GM12878 (cell line): ENCODE data around the gene DOCK9. TPM values are rescaled to one million over a fixed set of nuclear protein-coding genes. Genes with fewer than 3 reads are reported as not detected.

ENCODE experiments used
- ATAC-seq: fragments of 200-7000 bp; cut with Tn5 transposase; 3 replicates; pipeline ENCODE4 v1.9.1; 2020; ENCODE audit warnings: mild to moderate bottlenecking, moderate library complexity
- BruUV-seq: library from RNA; stranded (reverse); fragments of 400-500 nt; replicated peaks from 2 replicates; lab custom pipeline; 2021; lab: Mats Ljungman, UMichigan
- CTCF ChIA-PET: fragments of 300-600 bp; sonication (Branson Sonifier 250); formaldehyde crosslinking; extraction: SDS; loops from one replicate; lab custom pipeline; 2021; ENCODE audit warnings: inconsistent platforms; lab: Yijun Ruan, JAX
- POLR2A ChIA-PET: fragments of 350-600 bp; formaldehyde crosslinking; extraction: SDS; loops from one replicate; lab custom pipeline; 2021; ENCODE audit warnings: inconsistent platforms; lab: Charles Lee
- RAD21 ChIA-PET: fragments of 300-600 bp; sonication (Branson Sonifier 250); formaldehyde crosslinking; loops from one replicate; lab custom pipeline; 2023; ENCODE audit warnings: antibody characterized with exemption; ENCODE audit not compliant: unreplicated experiment; lab: Charles Lee
- SMC1A ChIA-PET: fragments of 300-600 bp; sonication (Branson Sonifier 250); formaldehyde crosslinking; loops from one replicate; lab custom pipeline; 2023; ENCODE audit not compliant: unreplicated experiment, uncharacterized antibody; lab: Charles Lee
- DNase-seq: peaks from one replicate; pipeline ENCODE4 v3.0.0-alpha.2; 2011; ENCODE audit warnings: low read depth, low spot score
- FAIRE-seq: peaks from 3 replicates; lab custom pipeline; 2011; peaks lifted over from hg19 to GRCh38; lab: Jason Lieb, UNC
- H2AFZ ChIP-seq: 2 replicates; pipeline ENCODE4 v1.6.0; 2011; ENCODE audit warnings: low read depth, low read length, control low read depth; ENCODE audit not compliant: control insufficient read depth
- H3K27ac ChIP-seq: 2 replicates; pipeline ENCODE4 v1.5.1; 2011; ENCODE audit warnings: control low read depth; ENCODE audit not compliant: control insufficient read depth, insufficient read depth
- H3K27me3 ChIP-seq, 2 experiments: replicated peaks in 1 of 2; 2 replicates each; pipeline versions ENCODE4 v1.6.0 to v1.6.1; 2011; ENCODE audit warnings: low read length in 1 of 2; ENCODE audit not compliant: control insufficient read depth in 2 of 2, insufficient read depth in 2 of 2
- H3K36me3 ChIP-seq, 2 experiments: 2 replicates each; pipeline ENCODE4 v1.5.1; 2011; ENCODE audit warnings: low read length in 1 of 2; ENCODE audit not compliant: control insufficient read depth in 2 of 2, insufficient read depth in 2 of 2
- H3K4me1 ChIP-seq: 2 replicates; pipeline ENCODE4 v1.6.1; 2011; ENCODE audit warnings: mild to moderate bottlenecking, low read length, moderate library complexity, mixed read lengths; ENCODE audit not compliant: control insufficient read depth, insufficient read depth
- H3K4me2 ChIP-seq: 2 replicates; pipeline ENCODE4 v1.6.0; 2011; ENCODE audit warnings: control low read depth; ENCODE audit not compliant: control insufficient read depth, insufficient read depth
- H3K4me3 ChIP-seq: fragments of 200-600 bp; sonication (generic); 2 replicates; pipeline ENCODE4 v1.5.1; 2016
- H3K79me2 ChIP-seq: 2 replicates; pipeline ENCODE4 v1.6.0; 2011; ENCODE audit warnings: low read length; ENCODE audit not compliant: control insufficient read depth, insufficient read depth
- H3K9ac ChIP-seq: 2 replicates; pipeline ENCODE4 v1.8.0; 2011; ENCODE audit warnings: low read length, control low read depth, mixed read lengths; ENCODE audit not compliant: control insufficient read depth, insufficient read depth
- H3K9me3 ChIP-seq: replicated peaks from 3 replicates; pipeline ENCODE4 v1.5.1; 2011; ENCODE audit warnings: mild to moderate bottlenecking, low read length; ENCODE audit not compliant: control insufficient read depth, insufficient read depth
- H4K20me1 ChIP-seq: 2 replicates; pipeline ENCODE4 v1.6.0; 2011; ENCODE audit not compliant: control insufficient read depth, insufficient read depth
- EED ChIP-seq: sonication (generic); IDR thresholded peaks from 2 replicates; pipeline ENCODE4 v1.6.1; 2016; ENCODE audit warnings: antibody characterized with exemption, low read depth
- MLLT1 ChIP-seq: fragments of 450-650 bp; IDR thresholded peaks from 2 replicates; pipeline ENCODE4 v1.6.1; 2016; ENCODE audit warnings: mild to moderate bottlenecking
- MTA3 ChIP-seq: IDR thresholded peaks from 2 replicates; pipeline ENCODE4 v1.6.1; 2012; ENCODE audit warnings: low read length, inconsistent platforms, borderline replicate concordance
- RBBP5 ChIP-seq: fragments of 200-600 bp; sonication (generic); conservative IDR thresholded peaks from 2 replicates; pipeline ENCODE4 v1.6.1; 2016
- SIN3A ChIP-seq: IDR thresholded peaks from 2 replicates; pipeline ENCODE4 v1.6.1; 2012; ENCODE audit warnings: low read depth, low read length, improper control_type of control experiment
- ZBTB4 ChIP-seq: fragments of 450-650 bp; formaldehyde crosslinking; IDR thresholded peaks from 2 replicates; pipeline ENCODE4 v1.4.0; 2022; ENCODE audit warnings: mild to moderate bottlenecking, moderate library complexity
- ZNF217 ChIP-seq: fragments of 450-650 bp; IDR thresholded peaks from 2 replicates; pipeline ENCODE4 v1.6.1; 2017; ENCODE audit warnings: antibody characterized with exemption, mild to moderate bottlenecking
- ZNF274 ChIP-seq: IDR thresholded peaks from one replicate; pipeline ENCODE4 v1.8.0; 2011; ENCODE audit not compliant: insufficient read length, insufficient read depth
- whole genome bisulfite sequencing: methylation state at CpG from one replicate; pipeline ENCODE4 v1.1.6; 2016; ENCODE audit warnings: low lambda C conversion rate; ENCODE audit not compliant: insufficient replicate concordance, insufficient coverage; ENCODE audit errors: missing lambda C conversion rate; 5-methylcytosine and 5-hydroxymethylcytosine counted together
- in situ Hi-C: fragments of 300-500 bp; cut with MboI; formaldehyde crosslinking; loops from 9 replicates; pipeline ENCODE4 v1.14.3; 2018; ENCODE audit warnings: mixed read lengths
- intact Hi-C: fragments of 100-400 bp; cut with micrococcal nuclease; formaldehyde crosslinking; loops from one replicate; pipeline ENCODE4 v1.14.2; 2022; ENCODE audit not compliant: unreplicated experiment
- polyA plus RNA-seq, 11 experiments: library from polyadenylated mRNA; depleted of rRNA in 4 of 11; unstranded in 6 of 11; stranded (reverse) in 5 of 11; fragments of >200 nt; fragmentation: Nextera tagmentation in 4 of 11; fragmentation: Illumina TruSeq in 1 of 11; extraction: Ambion mirVana in 4 of 11; extraction: Trizol in 1 of 11; gene quantifications; 1 replicate in 1 of 11; 2 replicates in 10 of 11; pipeline versions ENCODE4 v1.2.1 to v1.2.3, GENCODE V29; 2011 to 2016; ENCODE audit warnings: inconsistent platforms in 2 of 11, missing spikeins in 2 of 11, low read depth in 1 of 11
- total RNA-seq, 4 experiments: library from RNA; depleted of rRNA in 3 of 4; stranded (reverse); fragments of >200 nt in 3 of 4; fragmentation: Illumina TruSeq in 1 of 4; extraction: Trizol in 1 of 4; gene quantifications; 2 replicates each; pipeline versions ENCODE4 v1.2.1 to v1.2.3, GENCODE V29; 2013 to 2021
- TF ChIP-seq, protein P1 (sequence below): IDR thresholded peaks from 2 replicates; pipeline ENCODE4 v1.6.1; 2011; ENCODE audit warnings: low read depth, mild to moderate bottlenecking, low read length, moderate library complexity, borderline replicate concordance; ENCODE audit errors: extremely low read depth

Gene DOCK9
- total and polyA plus RNA-seq, 10 of the 15 experiments (the other 5 are each of a cell fraction or from before 2014, with no cell fraction given), result 0.09 to 2.9 (median 0.74) TPM

DNA sequence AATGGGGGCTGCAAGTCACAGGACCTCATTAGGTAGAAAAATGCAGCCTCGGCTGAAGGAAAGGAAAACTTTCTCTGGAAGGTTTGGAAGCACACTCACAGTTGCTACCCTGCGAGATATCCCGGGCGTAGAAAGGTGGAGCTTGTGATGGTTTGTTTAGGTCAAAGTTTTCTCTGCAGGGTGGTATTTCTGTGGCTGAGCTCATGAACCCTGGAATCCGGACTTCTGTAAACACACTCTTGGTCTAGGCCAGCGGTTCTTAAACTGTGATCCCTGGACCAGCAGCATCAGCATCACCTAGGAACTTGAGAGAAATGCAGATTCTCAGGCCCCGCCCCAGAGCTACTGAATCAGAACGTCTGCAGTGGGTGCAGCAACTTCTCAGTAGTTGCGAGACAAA lies 222.1 kb downstream of the DOCK9 start:
- WGBS, result 39% methylated on average over 9 of the region's 9 CpGs

More for the DNA sequence above, 222.1 kb downstream of the DOCK9 start:
- CTCF ChIA-PET, result no interaction called here
- TF ChIP-seq, protein P1, sequence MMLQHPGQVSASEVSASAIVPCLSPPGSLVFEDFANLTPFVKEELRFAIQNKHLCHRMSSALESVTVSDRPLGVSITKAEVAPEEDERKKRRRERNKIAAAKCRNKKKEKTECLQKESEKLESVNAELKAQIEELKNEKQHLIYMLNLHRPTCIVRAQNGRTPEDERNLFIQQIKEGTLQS, result no peak
- TF ChIP-seq SIN3A, result no peak
- TF ChIP-seq MTA3, result no peak
- no peak for TF ChIP-seq ZNF217
- TF ChIP-seq ZBTB4 (CRISPR knock-in tag), result no peak
- TF ChIP-seq MLLT1, result no peak
- TF ChIP-seq ZNF274, result no peak
- no peak for TF ChIP-seq EED
- TF ChIP-seq RBBP5, result no peak
- no peaks in the 10 kb centered on the region for H4K20me1 ChIP-seq
- no peak overlapping the region for H3K9ac ChIP-seq
- H3K27ac ChIP-seq, result no peak overlapping the region
- peaks cover 0 to 4% of the 10 kb centered on the region in 2 experiments; a peak in 3 of 4 replicates for H3K27me3 ChIP-seq
- no peak for ATAC-seq
- POLR2A ChIA-PET, result interaction anchor here (0.6 kb wide), 1 partner anchor 132 kb away, joined by 3 read pairs; no protein-coding TSS in a partner anchor
- no peaks in the 10 kb centered on the region for H3K4me1 ChIP-seq
- SMC1A ChIA-PET, result interaction anchor here (0.8 kb wide), 1 partner anchor 9 kb away, joined by 3 read pairs; no protein-coding TSS in a partner anchor
- no peak for DNase-seq
- in situ Hi-C loops (no loop called here), intact Hi-C loops (no loop called here)
- BruUV-seq, result no TSS peak
- RAD21 ChIA-PET, result no interaction called here
- H3K9me3 ChIP-seq, result peaks cover 5% of the 10 kb centered on the region; the same call in 2 of the 3 replicates
- H3K4me3 ChIP-seq, result no peak overlapping the region
- no peaks in the 10 kb centered on the region for H3K36me3 ChIP-seq
- H3K79me2 ChIP-seq, result no peaks in the 10 kb centered on the region
- H2AFZ ChIP-seq, result no peak overlapping the region
- no peak overlapping the region for H3K4me2 ChIP-seq
- no peak for FAIRE-seq
